Mesendoderm (in vitro differentiated cells): ENCODE data around the gene BCKDK.

Experiments used
- DNase-seq: peaks from one replicate; pipeline ENCODE4 v3.0.0; 2013
- H2AK5ac ChIP-seq: 2 replicates; pipeline ENCODE4 v1.6.1; 2013; ENCODE audit warnings: low read length, inconsistent platforms
- H2BK120ac ChIP-seq: 2 replicates; pipeline ENCODE4 v1.6.1; 2013; ENCODE audit warnings: low read depth, mild to moderate bottlenecking, low read length, moderate library complexity, mixed read lengths
- H2BK15ac ChIP-seq: replicated peaks from 2 replicates; pipeline ENCODE4 v1.6.1; 2013; ENCODE audit warnings: low read depth, mild to moderate bottlenecking, moderate library complexity
- H2BK5ac ChIP-seq: 2 replicates; pipeline ENCODE4 v1.6.1; 2013; ENCODE audit warnings: low read length, inconsistent platforms
- H3K18ac ChIP-seq: 2 replicates; pipeline ENCODE4 v1.6.1; 2013; ENCODE audit warnings: mild to moderate bottlenecking, low read length, mixed read lengths
- H3K23ac ChIP-seq: one replicate; pipeline ENCODE4 v1.6.1; 2013; ENCODE audit warnings: low read length
- H3K27ac ChIP-seq: 2 replicates; pipeline ENCODE4 v1.5.1; 2013; ENCODE audit warnings: low read depth, mild to moderate bottlenecking, inconsistent platforms, low read length, moderate library complexity
- H3K27me3 ChIP-seq: 2 replicates; pipeline ENCODE4 v1.6.1; 2013; ENCODE audit warnings: low read length, control low read depth, mild to moderate bottlenecking, inconsistent platforms; ENCODE audit not compliant: insufficient read depth, poor library complexity
- H3K36me3 ChIP-seq: 2 replicates; pipeline ENCODE4 v1.6.1; 2013; ENCODE audit warnings: low read length, inconsistent platforms; ENCODE audit not compliant: control insufficient read depth, insufficient read depth
- H3K4ac ChIP-seq: one replicate; pipeline ENCODE4 v1.6.1; 2013; ENCODE audit warnings: low read depth, mild to moderate bottlenecking, low read length, moderate library complexity
- H3K4me1 ChIP-seq: 2 replicates; pipeline ENCODE4 v1.6.1; 2013; ENCODE audit warnings: low read depth, low read length, inconsistent platforms; ENCODE audit not compliant: control insufficient read depth
- H3K4me2 ChIP-seq: 2 replicates; pipeline ENCODE4 v1.6.1; 2013; ENCODE audit warnings: low read length
- H3K4me3 ChIP-seq: 2 replicates; pipeline ENCODE4 v1.5.1; 2013; ENCODE audit warnings: mild to moderate bottlenecking, low read length
- H3K56ac ChIP-seq: one replicate; pipeline ENCODE4 v1.6.1; 2013; ENCODE audit warnings: low read length
- H3K79me1 ChIP-seq: 2 replicates; pipeline ENCODE4 v1.6.1; 2013; ENCODE audit warnings: low read length, inconsistent platforms
- H3K79me2 ChIP-seq: 2 replicates; pipeline ENCODE4 v1.6.1; 2013; ENCODE audit warnings: mild to moderate bottlenecking, low read length; ENCODE audit not compliant: control insufficient read depth, insufficient read depth
- H3K9ac ChIP-seq: 2 replicates; pipeline ENCODE4 v1.6.1; 2013; ENCODE audit warnings: low read length, inconsistent platforms
- H4K5ac ChIP-seq: one replicate; pipeline ENCODE4 v1.6.1; 2013; ENCODE audit warnings: low read length
- H4K8ac ChIP-seq: one replicate; pipeline ENCODE4 v1.6.1; 2013; ENCODE audit warnings: low read depth, mild to moderate bottlenecking, control low read depth, low read length, moderate library complexity
- WGBS: extraction: QIAGEN DNeasy Blood & Tissue Kit; methylation state at CpG from one replicate; pipeline ENCODE4 v1.1.7; 2013; ENCODE audit warnings: low lambda C conversion rate, missing lambda C conversion rate; ENCODE audit not compliant: insufficient coverage; ENCODE audit errors: extremely low coverage; 5-methylcytosine and 5-hydroxymethylcytosine counted together

BCKDK gene

GRCh38 chr16:31082368-31083045, 25.7 kb upstream of the BCKDK start:
- no peak for DNase-seq
- no CpG with 5 or more reads among the region's 14 CpGs for WGBS
- H3K4me2 ChIP-seq, result no peak overlapping the region
- no peak overlapping the region for H2BK5ac ChIP-seq
- no peaks in the 10 kb centered on the region for H3K27me3 ChIP-seq
- H4K8ac ChIP-seq, result no peak overlapping the region
- H3K4me3 ChIP-seq, result no peak overlapping the region
- H2AK5ac ChIP-seq, result no peak overlapping the region
- no peaks in the 10 kb centered on the region for H3K36me3 ChIP-seq
- no peak overlapping the region for H3K4ac ChIP-seq
- H3K79me1 ChIP-seq, result peaks cover 4% of the 10 kb centered on the region
- no peak overlapping the region for H4K5ac ChIP-seq
- no peaks in the 10 kb centered on the region for H3K79me2 ChIP-seq
- H3K18ac ChIP-seq, result no peak overlapping the region
- no peak overlapping the region for H3K56ac ChIP-seq
- no peak overlapping the region for H3K9ac ChIP-seq
- H2BK120ac ChIP-seq, result no peak overlapping the region
- H2BK15ac ChIP-seq, result no peak overlapping the region
- H3K23ac ChIP-seq, result no peak overlapping the region
- no peaks in the 10 kb centered on the region for H3K4me1 ChIP-seq
- H3K27ac ChIP-seq, result no peak overlapping the region

GRCh38 chr16:31083081-31083480, 25.1 kb upstream of the BCKDK start:
- Histone ChIP-seq H3K4me1 (no peaks in the 10 kb centered on the region), H3K36me3 (no peaks in the 10 kb centered on the region)
- WGBS, result no CpG with 5 or more reads among the region's 9 CpGs

DNA sequence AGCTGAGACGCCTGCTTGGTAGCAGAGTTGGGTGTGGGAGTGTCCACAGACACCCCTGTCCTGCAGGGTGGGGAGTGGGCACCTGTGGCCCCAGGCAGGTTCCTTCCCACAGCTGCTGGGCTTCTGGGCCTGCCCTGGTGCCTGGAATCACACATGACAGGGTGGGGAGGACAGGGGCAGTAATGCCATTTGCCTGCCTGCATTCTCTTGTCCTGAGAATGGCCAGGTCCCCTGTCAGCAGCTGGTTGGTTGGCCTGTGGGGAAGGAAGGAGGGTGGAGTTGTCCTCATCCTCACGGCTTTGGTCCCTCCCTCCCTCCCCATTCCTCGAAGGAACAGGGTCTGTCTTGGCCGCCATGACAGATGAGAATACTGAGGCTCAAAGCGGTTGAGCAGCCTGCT, 24.6 kb upstream of the BCKDK start:
- Histone ChIP-seq H3K36me3 (no peaks in the 10 kb centered on the region), H3K9ac (no peak overlapping the region), H3K4me3 (no peak overlapping the region), H3K56ac (no peak overlapping the region), H3K27me3 (no peaks in the 10 kb centered on the region), H2BK120ac (no peak overlapping the region), H4K5ac (no peak overlapping the region), H3K79me2 (no peaks in the 10 kb centered on the region), H3K18ac (no peak overlapping the region), H3K4me1 (no peaks in the 10 kb centered on the region), H2BK15ac (no peak overlapping the region), H2BK5ac (no peak overlapping the region), H3K79me1 (peaks cover 2% of the 10 kb centered on the region), H3K4ac (no peak overlapping the region), H2AK5ac (no peak overlapping the region), H3K23ac (no peak overlapping the region), H3K4me2 (no peak overlapping the region), H3K27ac (no peak overlapping the region), H4K8ac (no peak overlapping the region)
- peak; percentile 33 for DNase-seq
- no CpG with 5 or more reads among the region's 5 CpGs for WGBS

More at GRCh38 chr16:31083081-31083480, 25.1 kb upstream of the BCKDK start:
- H2BK15ac ChIP-seq, result no peak overlapping the region
- no peak overlapping the region for H3K4me2 ChIP-seq
- H3K9ac ChIP-seq, result no peak overlapping the region
- no peak overlapping the region for H2BK120ac ChIP-seq
- no peak overlapping the region for H3K4me3 ChIP-seq
- H4K8ac ChIP-seq, result no peak overlapping the region
- no peak overlapping the region for H3K23ac ChIP-seq
- peaks cover 2% of the 10 kb centered on the region for H3K79me1 ChIP-seq
- no peak overlapping the region for H4K5ac ChIP-seq
- H3K18ac ChIP-seq, result no peak overlapping the region
- H3K56ac ChIP-seq, result no peak overlapping the region
- no peak overlapping the region for H2BK5ac ChIP-seq
- H3K27ac ChIP-seq, result no peak overlapping the region
- H2AK5ac ChIP-seq, result no peak overlapping the region
- no peak for DNase-seq
- no peaks in the 10 kb centered on the region for H3K79me2 ChIP-seq
- H3K4ac ChIP-seq, result no peak overlapping the region
- H3K27me3 ChIP-seq, result no peaks in the 10 kb centered on the region

GRCh38 chr16:31083981-31084380, 24.2 kb upstream of the BCKDK start:
- Histone ChIP-seq H2BK120ac (no peak overlapping the region), H4K8ac (no peak overlapping the region), H3K18ac (no peak overlapping the region), H4K5ac (no peak overlapping the region), H3K56ac (no peak overlapping the region), H3K27me3 (no peaks in the 10 kb centered on the region), H3K4me1 (no peaks in the 10 kb centered on the region), H3K4ac (no peak overlapping the region), H3K36me3 (no peaks in the 10 kb centered on the region), H2AK5ac (no peak overlapping the region), H3K79me2 (no peaks in the 10 kb centered on the region), H3K9ac (no peak overlapping the region), H3K23ac (no peak overlapping the region), H3K79me1 (peaks cover 2% of the 10 kb centered on the region), H2BK5ac (no peak overlapping the region), H2BK15ac (no peak overlapping the region), H3K4me2 (no peak overlapping the region), H3K27ac (no peak overlapping the region), H3K4me3 (no peak overlapping the region)
- no peak for DNase-seq
- no CpG with 5 or more reads among the region's 13 CpGs for WGBS

- no peaks in the 10 kb centered on the region for H3K79me2 ChIP-seq
- H3K4ac ChIP-seq, result no peak overlapping the region
- peaks cover 2% of the 10 kb centered on the region for H3K79me1 ChIP-seq
- H3K4me2 ChIP-seq, result no peak overlapping the region
- no peak overlapping the region for H4K8ac ChIP-seq
- H3K27ac ChIP-seq, result no peak overlapping the region
- H3K27me3 ChIP-seq, result no peaks in the 10 kb centered on the region
- H3K18ac ChIP-seq, result no peak overlapping the region
- H3K4me3 ChIP-seq, result no peak overlapping the region
- no CpG with 5 or more reads among the region's 16 CpGs for WGBS
- no peak overlapping the region for H2AK5ac ChIP-seq
- H3K23ac ChIP-seq, result no peak overlapping the region
- DNase-seq, result no peak
- H2BK5ac ChIP-seq, result no peak overlapping the region
- H2BK15ac ChIP-seq, result no peak overlapping the region
- H3K56ac ChIP-seq, result no peak overlapping the region
- H2BK120ac ChIP-seq, result no peak overlapping the region
- no peak overlapping the region for H3K9ac ChIP-seq
- no peaks in the 10 kb centered on the region for H3K4me1 ChIP-seq
- H3K36me3 ChIP-seq, result no peaks in the 10 kb centered on the region
- H4K5ac ChIP-seq, result no peak overlapping the region
Observed at GRCh38 chr16:31084584-31085302, 23.4 kb upstream of the BCKDK start.
